Endothelial cell of hepatic sinusoid (primary cell): Measurements from ENCODE around the gene SORCS2.

Experiments used
- in situ Hi-C: cut with HindIII; loops from 2 replicates; pipeline ENCODE4 v1.10.0; 2017; ENCODE audit warnings: low sequenced_read_pairs

Gene SORCS2

DNA sequence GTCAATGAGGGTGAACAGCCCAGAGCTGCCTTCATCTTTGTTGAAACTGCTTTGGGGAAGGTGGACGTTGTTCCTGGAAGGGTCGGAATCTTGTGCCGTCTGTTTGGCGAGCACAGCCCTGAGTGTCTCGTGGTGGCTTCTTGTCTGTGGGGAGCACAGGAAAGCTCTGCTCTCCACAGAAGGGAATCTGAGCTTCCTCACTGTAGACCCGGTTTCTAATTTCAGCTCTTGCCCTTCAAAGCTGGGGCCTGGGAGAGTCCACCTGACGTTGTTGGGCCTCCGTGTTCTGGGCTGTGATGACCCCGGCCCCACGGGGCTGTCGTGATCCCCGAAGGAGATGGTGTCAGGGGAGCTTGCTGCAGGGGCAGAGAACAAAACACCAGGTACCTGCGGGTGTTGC, 47.5 kb downstream of the SORCS2 start:
- in situ Hi-C loops = loop anchor here (5.0 kb wide), 1 partner anchor 83 kb away; no protein-coding TSS in a partner anchor

DNA sequence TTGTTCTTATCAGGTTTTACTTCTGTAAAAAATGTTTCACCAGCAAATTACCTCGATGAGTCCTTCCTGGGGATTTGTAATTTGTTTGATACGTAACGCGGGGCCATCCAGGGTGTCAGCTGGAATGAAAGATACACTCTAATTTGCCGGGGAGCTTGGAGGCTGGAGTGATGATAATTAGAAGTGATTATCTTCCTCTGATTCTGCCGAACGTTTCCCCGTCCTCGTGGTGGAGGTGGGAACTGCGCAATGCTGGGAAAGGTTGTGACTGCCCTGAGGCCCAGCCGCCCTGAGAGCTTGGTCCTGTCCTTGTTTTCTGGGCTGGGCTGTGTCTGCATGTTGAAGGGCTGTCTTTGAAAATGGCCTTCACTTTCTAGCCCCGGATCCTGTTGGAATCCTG, 48.0 kb downstream of the SORCS2 start:
- in situ Hi-C loops = loop anchor here (5.0 kb wide), 1 partner anchor 83 kb away; no protein-coding TSS in a partner anchor

GRCh38 chr4:7241597-7242125, 49.3 kb downstream of the SORCS2 start:
- in situ Hi-C loops = loop anchor here (5.0 kb wide), 1 partner anchor 84 kb away; no protein-coding TSS in a partner anchor

GRCh38 chr4:7242766-7243165, 50.4 kb downstream of the SORCS2 start:
- in situ Hi-C loops = loop anchor here (5.0 kb wide), 1 partner anchor 85 kb away; no protein-coding TSS in a partner anchor

GRCh38 chr4:7243609-7244330, 51.4 kb downstream of the SORCS2 start:
- in situ Hi-C loops = loop anchor here (5.0 kb wide), 1 partner anchor 86 kb away; no protein-coding TSS in a partner anchor

DNA sequence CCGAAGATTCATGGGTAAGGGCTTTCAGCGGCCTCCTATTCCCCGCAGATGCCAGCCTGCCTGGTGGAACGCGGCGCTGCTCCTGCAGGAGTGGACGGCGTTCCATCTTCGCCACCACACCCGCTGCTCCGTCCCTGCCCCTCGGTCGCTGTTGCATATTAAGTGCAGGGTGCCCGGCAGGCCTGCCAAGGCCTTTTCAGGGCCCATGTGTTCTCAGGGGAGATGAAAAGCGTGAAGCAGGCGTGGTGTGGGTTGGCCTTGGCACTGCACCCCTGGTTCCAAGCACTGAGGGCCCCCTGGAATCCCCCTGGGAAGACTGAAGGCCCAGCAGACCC, 52.0 kb downstream of the SORCS2 start:
- in situ Hi-C loops = loop anchor here (5.0 kb wide), 1 partner anchor 87 kb away; no protein-coding TSS in a partner anchor

DNA sequence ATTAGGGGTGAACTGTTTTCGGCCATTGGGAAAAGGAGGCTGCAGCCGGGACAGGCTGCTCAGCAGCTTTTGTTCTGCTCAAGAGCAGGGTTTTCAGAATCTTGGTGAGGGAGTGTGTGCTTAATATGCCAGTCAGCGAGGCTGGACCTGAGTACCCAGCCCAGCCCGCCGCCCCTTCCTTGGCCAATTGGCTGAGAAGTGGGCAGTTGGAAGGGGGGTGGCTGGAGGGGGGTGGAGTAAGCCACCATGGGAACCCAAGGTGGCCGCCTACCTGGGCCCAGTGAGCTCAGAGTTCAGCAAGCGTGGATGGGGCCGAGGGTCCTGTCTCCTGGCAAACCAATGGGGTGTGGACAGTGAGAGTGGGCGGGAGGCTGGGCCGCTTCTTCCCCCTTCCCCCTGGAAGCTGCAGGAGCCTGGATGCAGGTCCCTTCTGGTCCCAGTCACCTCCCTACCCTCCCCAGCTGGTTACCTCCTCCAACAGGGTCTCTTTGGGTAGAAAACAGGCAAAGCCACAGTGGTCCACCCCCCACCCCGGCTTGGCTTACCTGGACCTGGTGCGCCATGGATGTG, 52.5 kb downstream of the SORCS2 start:
- in situ Hi-C loops = loop anchor here (5.0 kb wide), 1 partner anchor 88 kb away; no protein-coding TSS in a partner anchor

DNA sequence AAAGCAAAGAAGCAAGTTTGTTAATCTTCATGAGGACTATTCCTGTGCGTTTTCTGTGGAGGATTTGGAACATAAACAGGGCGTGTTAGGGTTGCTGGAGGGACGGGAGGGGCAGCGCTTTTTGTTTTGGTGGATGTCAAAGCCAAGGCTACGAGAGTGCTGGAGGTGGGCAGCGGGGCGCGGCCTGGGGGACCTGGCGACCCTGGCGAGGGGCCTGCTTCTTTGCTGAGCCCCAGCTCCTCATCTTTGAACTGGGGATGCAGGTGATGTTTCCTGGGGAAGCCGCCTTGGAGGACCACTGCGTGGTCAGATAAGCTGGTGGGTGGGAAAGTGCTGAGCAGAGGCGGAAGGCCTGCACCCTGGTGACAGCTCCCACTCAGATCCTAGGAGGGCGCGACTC, 55.2 kb downstream of the SORCS2 start:
- in situ Hi-C loops = no loop called here

DNA sequence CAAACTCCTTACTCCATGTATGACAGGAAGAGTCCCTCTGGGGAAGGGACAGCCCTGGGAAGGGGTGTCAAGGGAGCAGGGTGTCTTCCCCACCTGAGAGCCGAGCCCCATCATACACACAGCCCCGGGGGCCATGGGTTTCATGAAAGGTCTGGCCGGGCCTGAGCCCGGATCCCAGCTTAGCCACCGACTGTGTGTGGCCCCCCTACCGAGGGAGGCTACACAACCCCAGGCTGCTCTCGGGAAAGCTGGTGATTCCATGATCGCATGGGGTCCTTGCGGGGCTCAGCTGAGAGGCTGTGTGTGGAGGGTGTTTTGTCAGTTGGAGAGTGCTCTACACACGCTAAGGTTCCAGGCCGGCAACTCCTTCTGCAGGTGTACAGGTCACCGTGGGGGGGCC, 55.6 kb downstream of the SORCS2 start:
- in situ Hi-C loops = no loop called here

DNA sequence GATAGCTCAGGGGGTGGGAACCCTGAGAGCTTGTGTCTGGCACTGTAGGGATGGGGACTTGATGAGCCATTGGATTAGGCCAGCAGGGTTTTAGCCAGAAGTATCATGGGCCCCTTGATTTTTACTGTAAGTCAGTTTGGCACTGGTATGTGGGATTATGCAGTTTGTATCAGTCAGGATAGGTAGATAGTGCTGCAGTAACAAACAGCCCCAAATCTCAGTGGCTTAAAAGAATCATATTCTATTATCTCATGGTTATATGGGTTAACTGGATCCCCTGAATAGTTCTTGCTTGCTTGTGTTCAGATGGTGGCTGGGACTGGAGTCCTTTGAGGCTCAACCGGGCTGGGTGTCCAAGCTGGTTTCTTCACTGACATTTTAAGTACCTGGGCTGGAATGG, 56.5 kb downstream of the SORCS2 start:
- in situ Hi-C loops = no loop called here

- in situ Hi-C loops = no loop called here
Measured at GRCh38 chr4:7251321-7251720, 59.0 kb downstream of the SORCS2 start.

GRCh38 chr4:7252051-7252450, 59.7 kb downstream of the SORCS2 start:
- in situ Hi-C loops = no loop called here

DNA sequence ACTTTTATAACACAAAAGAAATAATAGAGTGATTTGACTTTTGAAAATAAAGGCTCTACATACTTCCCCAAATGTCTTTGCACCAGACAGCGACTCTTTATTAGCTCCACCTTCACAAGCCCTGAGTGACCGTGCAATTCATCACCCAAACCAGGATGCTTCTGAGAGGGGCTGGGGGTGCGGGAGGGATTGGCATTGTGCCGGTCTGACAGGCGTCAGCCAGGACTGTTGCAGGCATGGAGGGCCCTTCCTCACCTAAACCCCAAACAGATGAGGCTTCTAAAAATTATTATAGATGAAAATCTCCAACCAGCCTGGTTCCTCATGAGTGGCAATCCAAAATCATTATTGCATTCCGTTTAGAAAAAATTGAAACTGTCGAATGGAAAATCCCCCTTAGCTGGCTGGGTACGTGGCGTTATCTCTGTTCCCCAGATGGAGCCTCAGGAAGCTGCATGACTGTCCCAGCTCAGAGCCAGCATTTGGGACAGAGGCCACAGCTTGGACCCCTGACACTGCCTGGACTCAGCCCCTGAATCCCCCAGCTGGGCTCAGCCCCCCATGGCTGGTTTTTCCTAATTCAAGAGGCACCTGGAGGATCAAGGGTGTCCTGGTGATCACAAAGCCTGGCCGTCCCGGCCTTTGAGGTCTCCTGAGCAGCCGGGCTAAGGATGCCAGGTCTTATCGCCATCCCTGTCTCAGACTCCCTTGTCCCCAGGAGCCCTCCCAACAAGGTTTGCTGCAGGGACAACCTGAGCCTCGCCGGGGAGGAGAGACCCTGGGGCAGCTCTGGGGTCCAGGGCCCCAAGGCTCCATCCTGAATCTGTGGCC, 60.4 kb downstream of the SORCS2 start:
- in situ Hi-C loops = no loop called here

GRCh38 chr4:7253341-7253700, 61.0 kb downstream of the SORCS2 start:
- in situ Hi-C loops = no loop called here

GRCh38 chr4:7253837-7254236, 61.5 kb downstream of the SORCS2 start:
- in situ Hi-C loops = no loop called here

DNA sequence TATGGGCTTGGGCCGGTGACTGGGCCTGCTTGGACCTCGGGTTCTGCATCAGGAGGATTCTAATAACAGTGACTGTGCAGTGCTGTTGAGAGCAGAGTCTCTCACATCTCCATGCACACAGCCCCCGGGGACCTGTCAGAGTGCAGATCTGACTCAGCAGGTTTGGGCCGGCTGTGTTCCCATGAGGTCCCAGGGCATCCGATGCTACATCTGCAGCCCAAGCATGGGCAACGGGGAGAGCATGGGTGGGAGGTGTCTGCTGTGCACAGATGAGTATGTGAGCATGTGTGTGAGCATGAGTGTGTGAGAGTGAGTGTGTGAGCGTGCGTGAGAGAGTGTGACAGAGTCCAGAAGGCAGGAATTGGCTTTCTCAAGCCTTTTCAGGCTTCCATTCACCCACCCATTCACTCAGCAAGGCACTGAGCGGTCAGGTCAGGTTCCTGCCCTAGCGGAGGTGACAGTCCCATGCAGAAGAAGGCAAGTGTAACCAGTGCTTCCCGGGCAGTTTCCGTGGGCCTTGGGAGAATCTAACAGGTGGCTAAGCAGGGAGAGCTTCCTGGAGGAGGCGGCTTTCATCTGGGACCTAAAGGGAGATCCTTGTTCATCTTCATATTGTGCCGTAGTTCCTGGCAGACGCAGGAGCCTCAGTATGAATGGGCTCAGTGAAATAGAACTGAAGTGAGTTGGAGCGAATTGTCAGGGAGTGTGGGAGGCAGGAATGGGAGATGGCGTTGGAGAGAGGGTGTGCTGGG, 62.6 kb downstream of the SORCS2 start:
- in situ Hi-C loops = no loop called here

- in situ Hi-C loops = no loop called here
Measured at GRCh38 chr4:7255488-7255881, 63.1 kb downstream of the SORCS2 start.

DNA sequence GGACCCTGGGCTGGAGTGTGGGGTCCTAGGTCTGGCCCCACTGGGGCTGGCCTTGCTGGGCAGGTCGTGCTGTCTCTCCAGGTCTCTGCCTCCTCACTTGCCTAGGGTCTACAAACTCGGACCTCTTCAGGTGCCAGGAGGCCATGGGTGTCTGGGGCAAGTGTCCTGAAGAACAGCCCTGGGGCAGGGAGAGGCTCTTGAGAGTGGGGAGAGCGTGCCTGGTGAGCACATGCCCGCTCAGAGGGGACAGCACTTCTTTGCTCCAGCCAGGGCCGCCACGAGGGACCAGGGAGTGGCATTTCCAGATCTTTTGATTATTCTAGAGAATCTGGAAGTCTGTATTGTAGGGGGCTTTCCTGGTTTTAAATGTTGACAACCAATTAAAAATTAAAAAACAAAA, 63.7 kb downstream of the SORCS2 start:
- in situ Hi-C loops = no loop called here

- in situ Hi-C loops = no loop called here
Measured at GRCh38 chr4:7256984-7257810, 64.9 kb downstream of the SORCS2 start.

- in situ Hi-C loops = no loop called here
Measured at GRCh38 chr4:7259039-7259438, 66.7 kb downstream of the SORCS2 start.
